ENCODE results near the gene KRT32.
A peak's percentile ranks its signal among the peaks of the same experiment; 100 is the strongest.

KRT32 gene

DNA sequence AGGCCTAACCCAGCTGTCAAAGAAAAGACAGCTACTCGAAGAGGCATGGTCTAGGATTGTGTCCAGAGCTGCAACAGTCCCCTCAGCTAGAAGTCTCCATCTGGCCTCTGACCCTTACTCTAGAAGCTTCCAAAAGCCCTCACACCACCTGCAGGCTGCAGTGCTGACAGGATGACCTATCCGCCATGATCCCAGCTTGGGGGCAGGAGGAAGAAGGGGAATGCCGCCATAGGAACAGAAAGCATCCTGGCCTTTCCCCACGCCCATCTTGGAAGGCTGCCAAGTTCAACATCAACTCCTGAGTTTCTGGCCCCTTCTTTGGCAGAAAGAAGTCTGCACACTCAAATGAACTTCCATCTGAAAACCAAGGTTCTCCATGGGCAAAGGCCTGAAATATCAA, 25.6 kb upstream of the KRT32 start:
- DNase-seq (ENCODE audit: low spot score) = no peak

DNA sequence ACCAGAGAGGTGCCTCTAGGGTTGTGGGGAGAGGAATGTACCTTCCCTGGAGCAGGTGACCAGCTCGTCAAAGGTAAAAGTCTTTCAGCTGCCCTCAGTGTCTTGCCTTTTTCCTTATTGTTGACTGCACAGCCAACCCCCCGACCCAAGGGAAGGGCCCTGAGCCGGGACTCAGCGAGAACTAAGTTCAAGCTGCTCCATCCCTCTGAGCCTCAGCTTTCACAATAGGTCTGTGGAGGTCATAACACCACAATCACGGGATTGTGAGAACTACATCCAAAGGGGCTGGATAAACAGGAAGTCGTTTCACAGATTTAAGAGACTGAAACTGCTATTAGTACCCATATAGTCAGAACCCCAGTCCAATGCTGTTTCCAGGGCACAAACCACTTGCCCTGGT, 25.2 kb upstream of the KRT32 start:
- no peak for DNase-seq (ENCODE audit: low spot score)

DNA sequence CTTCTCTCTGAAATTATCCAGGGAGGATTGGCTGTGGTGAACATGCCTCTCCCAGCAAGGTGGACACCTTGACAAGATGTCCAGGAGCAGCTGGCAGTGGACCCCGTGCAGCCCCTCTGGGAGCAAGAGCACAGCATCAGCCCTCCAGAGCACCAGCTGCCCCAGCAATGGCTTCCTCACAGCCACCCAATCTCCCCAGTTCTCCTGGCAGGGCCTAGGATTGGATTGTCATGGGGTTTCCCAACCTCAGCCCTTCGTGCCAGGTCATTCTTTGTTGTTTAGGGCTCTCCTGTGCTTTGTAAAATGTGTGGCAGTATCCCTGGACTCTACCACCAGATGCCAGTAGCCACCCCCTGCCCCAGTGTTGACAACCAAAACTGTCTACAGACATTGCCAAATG, 24.3 kb upstream of the KRT32 start:
- DNase-seq (ENCODE audit: low spot score) = no peak

DNA sequence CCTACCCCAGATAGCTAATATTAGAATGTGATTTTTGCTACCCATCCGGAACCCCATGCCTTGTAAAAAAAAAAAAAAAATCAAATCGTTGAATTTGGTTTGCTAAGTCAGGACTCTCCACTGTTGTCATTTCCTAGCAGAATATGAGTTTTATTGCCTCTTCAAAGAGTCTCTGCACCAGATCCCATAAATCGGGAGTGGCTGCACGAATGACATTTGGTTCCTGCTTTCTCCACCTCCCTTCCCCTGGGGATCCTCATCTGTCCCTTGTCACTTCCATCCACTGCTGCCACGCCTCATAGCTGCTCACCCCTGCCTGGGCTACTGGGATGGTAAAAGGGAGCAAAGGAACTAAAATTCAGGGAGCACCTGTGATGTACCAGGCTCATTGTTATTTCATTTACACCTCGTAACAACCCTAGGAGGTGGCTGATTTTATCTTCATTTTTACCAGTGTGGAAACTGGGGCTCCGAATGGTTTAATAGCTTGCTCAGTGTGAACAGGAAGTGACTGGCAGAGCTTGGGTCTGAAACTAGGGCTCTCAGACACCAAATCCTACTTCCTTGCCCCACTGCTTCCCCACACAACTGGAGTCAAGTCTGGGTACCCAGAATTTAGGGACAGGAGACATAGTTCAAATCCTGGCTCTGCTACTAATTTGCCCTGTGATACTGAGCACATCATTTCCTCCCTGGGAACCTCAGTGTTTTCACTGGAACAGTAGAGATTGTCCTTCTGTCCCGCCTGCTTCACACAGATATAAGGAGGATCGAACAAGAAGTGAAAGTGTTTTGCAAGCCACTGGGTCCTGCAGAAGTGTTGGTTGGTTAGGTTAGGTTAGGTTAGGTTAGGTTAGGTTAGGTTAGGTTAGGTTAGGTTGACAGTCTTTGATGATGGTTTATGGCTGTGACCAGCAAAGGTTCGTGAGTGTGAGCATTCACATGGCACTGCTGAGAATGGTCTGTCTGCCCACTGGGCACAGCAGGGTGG, 23.1 kb upstream of the KRT32 start:
- DNase-seq (ENCODE audit: low spot score) = no peak

DNA sequence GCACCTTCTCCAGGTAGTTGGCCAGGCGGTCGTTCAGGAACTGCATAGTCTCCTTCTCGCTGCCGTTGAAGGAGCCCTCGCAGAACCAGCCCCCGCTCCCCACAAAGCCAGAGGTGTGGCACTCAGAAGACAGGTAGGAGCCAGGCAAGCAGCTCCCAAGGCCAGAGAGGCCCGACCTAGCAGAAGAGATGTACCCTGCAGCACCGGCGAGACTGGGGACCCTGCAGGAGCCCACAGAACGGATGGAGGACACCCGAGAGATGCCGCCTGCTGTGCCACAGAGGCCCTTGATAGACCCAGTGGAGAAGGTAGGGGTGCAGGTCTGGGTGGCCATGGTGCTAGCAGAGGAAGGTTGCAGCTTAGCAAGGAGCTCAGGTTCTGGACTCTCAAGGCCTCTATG, 22.3 kb upstream of the KRT32 start, which contains the start of gene KRT36:
KRT36 (minus strand) TSS at position 380 of the 400 bp plus-strand sequence; CDS start at position 334, 46 bp downstream.
- DNase-seq (ENCODE audit: low spot score) = no peak

DNA sequence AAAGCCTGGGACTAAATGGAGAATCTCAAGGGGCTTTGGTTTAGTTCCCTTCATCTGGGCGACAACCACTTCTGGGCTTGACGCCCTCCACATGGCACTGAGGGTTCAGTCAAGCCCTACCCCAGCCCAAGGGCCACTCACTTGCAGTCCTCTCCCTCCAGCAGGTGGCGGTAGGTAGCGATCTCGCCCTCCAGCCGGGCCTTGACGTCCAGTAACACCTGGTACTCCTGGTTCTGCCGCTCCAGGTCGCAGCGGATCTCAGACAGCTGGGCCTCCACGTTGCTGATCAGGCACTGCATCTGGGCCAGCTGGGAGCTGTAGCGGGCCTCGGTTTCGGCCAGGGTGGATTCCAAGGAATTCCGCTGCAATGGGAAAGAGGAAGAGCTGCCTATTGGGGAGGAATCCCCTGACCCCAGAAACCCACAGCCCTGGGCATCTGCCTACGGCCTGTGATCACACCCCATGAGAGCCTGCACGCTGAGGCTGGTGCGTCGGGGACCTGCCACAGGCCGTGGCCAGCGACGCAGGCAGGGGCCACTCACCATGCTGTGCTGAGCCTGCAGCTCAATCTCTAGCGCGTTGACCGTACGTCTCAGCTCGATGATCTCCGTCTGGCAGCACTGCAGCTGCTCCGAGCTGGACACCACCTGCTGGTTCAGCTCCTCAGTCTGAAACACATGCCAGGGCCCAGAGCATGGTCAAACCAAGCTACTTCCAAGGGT, 19.8 kb upstream of the KRT32 start:
- peak; percentile 19 for DNase-seq (ENCODE audit: low spot score)

DNA sequence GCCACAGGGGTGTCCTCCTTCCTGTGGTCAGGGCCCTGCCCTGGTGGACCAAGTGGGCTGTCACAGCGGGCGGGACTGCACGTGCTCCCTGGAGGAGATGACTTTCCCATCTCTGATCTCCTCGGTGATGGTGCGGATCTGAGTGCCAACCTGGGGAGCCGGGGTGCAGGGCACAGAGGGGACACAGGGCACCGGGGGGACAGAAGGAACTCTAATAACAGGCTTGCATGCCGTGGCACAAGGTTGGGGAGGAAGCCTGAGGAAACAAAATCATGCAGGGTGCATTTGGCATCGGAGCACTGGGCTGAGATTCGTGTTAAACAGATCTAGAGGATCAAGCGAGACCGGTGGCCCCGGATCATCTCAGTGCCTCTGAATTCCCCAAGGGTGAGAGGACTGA, 19.1 kb upstream of the KRT32 start:
- DNase-seq (ENCODE audit: low spot score) = no peak

DNA sequence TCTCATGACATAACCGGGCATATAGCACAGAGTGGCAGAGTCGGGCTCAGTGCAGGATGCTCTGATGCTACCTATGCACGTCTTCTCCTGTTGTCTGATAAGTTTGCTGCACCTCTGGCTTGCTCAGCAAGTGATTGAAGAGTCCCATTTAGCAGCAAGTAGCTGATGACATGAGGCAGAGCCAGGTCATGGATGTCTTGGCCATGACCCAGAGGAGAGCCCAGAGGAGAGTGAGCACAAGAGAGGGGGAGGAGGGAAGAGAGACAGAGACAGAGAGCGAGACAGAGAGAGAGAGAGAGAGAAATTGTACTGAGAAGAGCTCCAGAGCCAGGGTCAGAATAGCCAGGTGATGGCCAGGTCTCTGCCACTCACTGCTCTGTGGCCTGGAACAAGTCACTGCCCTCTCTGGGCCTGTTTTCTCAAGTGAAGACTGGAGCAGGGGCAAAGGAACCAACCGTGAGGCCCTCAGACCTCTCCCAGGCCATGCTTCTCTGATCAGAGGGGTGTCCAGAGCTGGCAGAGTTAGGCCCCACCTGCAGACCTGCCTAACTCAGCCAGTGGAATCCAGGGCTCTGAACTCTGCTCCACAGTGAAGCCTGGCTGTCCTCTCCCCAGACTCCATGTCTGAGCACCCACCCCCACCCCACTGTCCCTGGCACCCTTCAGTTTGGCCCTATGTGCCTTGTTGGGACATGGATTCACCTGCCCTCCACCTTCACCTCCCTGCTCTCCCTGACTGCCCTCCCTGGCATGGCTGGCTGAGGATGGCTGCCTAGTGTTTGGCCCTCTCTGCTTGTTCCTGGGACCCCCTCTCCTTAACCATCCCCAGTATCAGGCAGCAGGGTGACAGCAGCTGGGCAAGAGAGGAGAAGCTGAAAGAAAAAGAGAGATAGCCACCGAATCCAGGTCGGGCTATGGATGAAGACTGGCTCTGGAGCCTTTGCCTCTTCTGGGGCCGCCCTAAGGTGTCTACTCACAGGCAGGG, 18.0 kb upstream of the KRT32 start:
- DNase-seq (ENCODE audit: low spot score) = no peak

DNA sequence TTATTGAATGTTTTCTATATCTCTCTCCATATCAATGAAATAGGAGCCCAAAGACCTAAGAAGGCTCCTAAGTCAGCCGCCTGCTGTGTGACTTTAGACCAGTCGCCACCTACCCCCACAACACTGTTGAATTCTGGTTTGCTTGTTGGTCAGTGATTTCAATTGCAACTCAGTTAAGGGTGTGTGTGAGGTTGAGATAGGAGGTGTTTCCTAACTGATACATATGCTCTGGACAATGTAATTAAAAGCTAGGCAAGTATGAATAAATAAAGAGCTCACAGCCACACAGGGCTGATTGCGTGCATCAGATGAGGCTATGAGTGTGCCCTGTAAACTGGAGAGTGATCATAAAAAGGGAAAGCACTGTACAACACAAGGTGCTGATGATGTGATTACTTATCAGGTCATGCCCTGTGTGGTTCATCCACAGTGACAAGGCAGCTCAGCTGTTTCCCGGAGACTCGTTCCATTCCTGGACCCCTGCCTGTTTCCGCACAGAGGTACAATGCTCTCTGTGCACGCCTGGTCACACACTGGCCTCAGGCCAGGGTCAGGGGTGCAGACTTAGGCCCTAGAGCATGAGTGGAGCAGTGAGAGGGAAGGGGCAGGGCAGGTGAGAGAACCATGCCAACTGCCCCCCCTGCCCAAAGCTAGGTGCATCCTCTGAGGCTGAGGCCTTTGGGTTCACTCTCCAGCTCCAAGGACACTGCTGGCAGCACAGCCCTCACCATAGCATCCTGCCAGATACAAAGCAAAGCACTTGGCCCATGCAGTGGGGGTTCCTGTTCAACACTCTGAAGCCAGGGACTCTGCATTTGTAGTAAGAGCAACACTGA, 17.0 kb upstream of the KRT32 start:
- no peak for DNase-seq (ENCODE audit: low spot score)

DNA sequence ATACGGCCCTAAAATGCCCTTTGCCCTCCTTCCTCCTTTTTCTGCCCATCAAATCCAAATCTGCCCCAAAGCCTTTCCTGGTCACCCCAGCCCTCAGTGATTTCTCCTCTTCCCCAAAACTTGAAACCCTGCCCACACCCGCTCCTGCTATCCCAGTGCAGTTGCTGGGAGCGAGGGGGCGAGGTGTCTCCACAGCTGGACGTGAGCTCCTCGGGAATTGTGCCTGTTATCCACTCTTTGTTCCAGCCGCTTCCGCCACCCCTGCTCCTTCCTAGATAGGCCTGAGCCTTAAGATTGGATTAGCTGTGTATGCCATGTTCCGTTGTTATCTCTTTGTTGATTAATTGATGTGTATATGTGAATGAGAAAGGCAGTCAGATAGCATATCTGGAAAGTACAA, 16.3 kb upstream of the KRT32 start:
- DNase-seq (ENCODE audit: low spot score) = no peak

DNA sequence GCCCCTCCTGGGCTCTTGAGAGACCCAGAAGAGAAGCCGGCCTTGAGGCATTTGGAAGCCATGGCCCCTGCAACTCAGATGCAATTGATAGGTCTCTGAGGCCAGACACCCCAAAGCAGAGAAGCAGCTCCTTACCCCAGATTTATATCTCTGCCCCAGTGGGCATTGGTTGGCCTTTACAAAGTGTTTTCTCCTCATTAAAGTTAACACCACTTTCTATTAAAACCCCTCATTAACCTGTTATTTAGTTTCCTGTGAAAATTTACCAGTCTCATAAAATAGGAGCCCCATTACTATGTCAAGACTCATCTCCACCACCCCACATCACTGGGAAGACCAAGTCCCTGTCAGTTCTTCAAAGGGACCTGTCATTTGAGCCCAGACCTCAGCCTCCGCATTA, 13.8 kb upstream of the KRT32 start, which contains the start of gene KRT35:
KRT35 (minus strand) TSS at position 116 of the 400 bp plus-strand sequence; CDS start at position 62, 54 bp downstream.
- no peak for DNase-seq (ENCODE audit: low spot score)

DNA sequence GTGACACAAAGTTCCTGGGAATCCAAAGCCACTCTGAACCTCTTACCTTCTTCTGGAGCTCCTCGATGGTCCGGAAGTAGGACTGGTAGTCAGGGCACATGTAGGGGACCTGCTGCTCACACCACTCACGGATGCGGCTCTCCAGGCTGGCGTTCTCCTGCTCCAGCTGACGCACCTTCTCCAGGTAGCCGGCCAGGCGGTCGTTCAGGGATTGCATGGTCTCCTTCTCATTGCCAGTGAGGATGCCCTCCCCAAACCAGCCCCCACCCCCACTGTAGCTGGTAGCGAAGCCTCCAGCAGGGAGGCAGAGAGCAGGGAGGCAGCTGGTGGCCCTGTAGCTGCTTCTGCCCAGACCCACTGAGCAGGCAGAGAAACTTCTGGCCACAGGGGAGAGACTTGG, 13.4 kb upstream of the KRT32 start:
- DNase-seq (ENCODE audit: low spot score) = no peak

DNA sequence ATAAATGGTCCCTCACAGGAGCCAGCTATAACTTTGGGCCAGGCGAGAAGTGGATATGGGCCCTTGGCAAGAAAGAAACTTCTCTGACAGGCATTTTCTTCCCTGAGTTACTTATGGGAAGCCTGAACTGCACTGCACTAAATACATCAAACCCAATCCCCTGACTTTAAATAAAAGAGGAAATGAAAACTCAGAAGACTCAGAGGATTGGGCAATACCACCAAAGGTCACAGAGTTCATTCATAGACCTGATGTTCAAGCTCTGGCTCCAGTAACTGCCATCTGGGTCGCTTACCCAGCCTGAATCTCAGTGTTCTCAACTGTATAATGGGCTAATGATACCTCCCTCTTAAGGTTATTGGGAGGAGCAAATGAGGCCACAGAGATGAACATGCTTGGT, 12.9 kb upstream of the KRT32 start:
- DNase-seq (ENCODE audit: low spot score) = no peak

DNA sequence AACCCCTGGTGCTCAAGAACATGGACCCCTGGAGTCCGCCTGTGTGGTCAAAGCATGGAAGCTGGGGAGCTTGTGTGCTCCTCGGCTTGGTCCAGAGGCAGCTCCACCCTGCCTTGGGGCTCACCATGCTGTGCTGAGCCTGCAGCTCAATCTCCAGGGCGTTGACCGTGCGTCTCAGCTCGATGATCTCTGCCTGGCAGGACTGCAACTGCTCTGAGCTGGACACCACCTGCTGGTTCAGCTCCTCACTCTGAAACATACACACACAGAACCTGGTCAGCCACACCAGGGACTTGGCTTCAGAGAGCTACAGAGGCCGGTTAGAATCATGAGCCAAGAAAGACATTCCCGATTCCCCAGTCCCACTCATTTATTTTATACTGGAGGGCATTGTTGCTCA, 11.1 kb upstream of the KRT32 start:
- no peak for DNase-seq (ENCODE audit: low spot score)

DNA sequence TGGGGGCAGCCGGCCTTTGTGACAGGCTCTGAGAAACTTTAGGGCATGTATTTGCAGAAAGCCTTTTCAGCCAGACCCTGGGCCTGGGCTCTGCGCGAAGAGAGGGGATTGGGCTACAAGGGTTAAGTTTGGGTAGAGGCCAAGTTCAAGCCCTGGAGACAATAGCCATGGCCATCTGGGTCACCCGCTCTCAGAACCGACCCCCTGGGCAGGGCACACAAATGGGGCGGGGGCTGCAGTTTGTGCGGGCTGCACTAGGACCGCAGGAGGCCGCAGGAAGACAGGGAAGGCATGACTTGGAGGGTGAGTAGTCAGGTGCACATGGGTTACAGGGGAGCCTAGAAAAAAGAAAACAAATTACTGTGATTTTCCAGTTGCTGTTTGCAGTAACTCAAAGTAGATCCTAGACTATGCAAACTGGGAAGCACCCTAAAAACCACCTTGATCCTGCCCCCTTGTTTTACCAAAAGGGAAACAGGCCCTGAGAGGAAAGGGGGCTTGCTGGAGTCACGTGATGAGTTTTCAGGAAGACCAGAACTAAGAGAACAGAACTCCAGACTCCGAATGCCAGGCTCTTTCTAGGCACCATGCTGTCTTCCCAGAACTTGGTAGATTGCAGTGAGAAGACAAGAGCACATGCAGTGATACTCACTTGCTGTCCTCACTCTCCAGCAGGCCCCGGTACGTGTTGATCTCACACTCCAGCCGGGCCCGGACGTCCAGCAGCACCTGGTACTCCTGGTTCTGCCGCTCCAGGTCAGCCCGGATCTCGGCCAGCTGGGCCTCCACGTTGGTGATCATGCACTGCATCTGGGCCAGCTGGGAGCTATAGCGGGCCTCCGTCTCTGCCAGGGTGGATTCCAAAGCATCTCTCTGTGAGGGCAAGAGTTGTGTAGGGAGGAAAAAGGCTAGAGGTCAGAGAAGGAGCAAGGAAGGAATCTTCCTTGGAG, 10.0 kb upstream of the KRT32 start:
- no peak for DNase-seq (ENCODE audit: low spot score)

DNA sequence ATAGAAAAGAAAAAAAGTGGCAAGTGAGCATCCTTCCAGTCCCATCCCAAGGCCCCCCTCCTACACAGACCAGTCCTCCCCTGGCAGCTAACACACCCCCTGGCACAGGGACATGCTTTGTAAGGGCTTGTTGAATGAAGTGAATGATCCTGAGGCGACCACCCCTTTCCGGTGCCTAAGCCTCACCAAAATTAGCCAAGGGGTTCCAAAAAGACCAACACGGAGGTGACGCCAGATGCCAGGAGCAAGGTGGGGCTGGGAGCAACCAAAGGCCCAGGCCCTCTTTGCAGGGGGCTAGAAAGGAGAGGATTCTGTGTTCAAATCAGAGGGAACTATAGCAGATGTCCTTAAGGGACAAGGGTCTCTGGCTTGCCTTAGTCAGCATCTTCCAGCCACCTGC, 8.2 kb upstream of the KRT32 start:
- no peak for DNase-seq (ENCODE audit: low spot score)

DNA sequence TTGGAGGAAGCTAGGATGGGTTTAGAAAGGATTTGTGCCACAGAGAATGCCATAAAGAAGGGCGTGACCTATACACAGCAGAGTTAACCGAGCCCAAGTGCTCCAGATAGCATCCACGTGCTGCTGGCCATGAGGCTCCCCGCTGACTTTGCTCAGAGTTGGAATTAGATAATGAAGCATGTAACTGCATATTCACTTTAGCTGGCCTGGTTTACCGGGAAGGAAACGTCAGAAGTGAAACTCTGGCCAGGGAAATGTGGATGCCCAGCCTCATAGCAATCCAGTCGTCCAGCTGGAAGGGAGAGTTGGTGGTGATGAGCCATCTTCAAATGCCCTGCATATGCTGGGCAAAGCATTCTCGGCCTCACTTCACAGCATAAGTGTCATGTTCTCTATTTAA, 7.7 kb upstream of the KRT32 start:
- no peak for DNase-seq (ENCODE audit: low spot score)

DNA sequence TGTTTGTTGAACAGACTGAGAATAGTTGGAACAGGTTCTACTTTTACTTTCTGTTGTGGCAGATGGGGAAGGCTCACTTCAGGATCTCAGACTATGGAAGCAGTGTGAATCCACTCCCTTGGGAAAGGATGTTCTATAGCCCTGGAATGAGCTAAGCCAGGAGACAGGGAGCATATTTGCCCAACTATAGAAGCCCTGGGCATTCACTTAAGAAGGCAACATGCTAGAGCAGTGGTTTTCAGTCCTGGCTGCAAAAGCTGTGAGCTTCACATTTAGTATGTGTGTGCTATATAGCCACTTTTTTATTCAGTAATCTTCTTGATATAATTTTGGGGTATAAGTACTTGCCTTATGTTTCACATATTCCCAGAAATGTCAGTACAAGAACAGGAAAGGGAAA, 1.2 kb upstream of the KRT32 start:
- DNase-seq (ENCODE audit: low spot score) = no peak

DNA sequence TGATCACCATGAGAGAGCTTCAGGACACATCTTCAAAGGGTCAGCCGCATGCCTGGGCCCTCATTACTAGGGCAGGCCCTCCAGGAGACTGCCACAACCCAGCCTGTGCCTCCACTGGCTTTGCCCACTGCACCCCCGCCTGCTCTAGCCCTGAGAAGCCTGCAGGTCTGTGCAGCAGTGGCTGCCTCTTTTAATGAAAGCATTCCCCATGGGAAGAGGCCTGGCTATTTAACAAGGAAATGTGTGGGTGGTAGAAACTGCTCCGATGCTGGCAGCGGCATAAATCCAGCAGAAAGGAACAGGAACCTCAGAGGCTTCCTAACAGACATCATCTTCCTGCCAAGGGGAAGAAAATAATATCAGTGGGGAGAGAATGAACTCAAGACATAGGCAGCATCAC, 375 bp upstream of the KRT32 start:
- DNase-seq (ENCODE audit: low spot score) = no peak

DNA sequence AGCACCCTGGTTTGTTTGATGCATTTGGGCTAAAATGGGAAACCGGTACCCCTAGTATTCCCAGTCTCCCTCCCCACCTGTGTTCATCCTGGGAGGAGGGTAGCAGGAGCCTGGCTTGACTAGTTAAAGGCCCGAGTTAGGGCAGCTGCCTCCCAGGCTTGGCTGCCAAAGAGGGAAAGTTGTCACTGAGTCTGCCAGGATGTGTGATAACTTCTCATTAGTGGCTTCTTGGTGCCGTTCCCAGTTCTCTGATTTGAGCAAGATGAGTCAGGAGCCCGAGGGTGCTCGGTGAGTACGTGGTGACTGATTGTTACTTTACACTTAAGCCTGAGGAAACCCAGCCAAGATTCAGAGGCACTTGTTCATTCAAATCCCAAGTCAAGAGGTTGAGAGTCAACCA, 2.5 kb downstream of the KRT32 start:
- DNase-seq (ENCODE audit: low spot score) = no peak

Measured in CD4-positive, alpha-beta T cell treated with Interleukin-2 at 100 ng/mL for 4 hours (primary cell).